Activated CD8-positive, alpha-beta memory T cell treated with anti-CD3 and anti-CD28 coated beads, Interleukin-2, amount 10 ng/mL, durations not matched to agents 7 days and 5 days (primary cell): ENCODE data around the gene TANC1. TPM values are rescaled to one million over a fixed set of nuclear protein-coding genes. Genes with fewer than 3 reads are reported as not detected.

Source experiments
- ATAC-seq: fragments of 150-1000 bp; cut with Tn5 transposase; one replicate; pipeline ENCODE4 v1.10.0; 2021; ENCODE audit warnings: moderate library complexity
- CTCF ChIA-PET: fragments of 350-600 bp; sonication (Branson Sonifier 250); formaldehyde crosslinking; loops from one replicate; lab custom pipeline; 2021; ENCODE audit warnings: antibody characterized with exemption; lab: Charles Lee
- DNase-seq: peaks from one replicate; pipeline ENCODE4 v3.0.0-alpha.2; 2020
- H3K27ac Mint-ChIP-seq: one replicate; pipeline ENCODE4 v1.8.0; 2021; ENCODE audit warnings: mild to moderate bottlenecking, mixed read lengths
- H3K27me3 Mint-ChIP-seq: one replicate; pipeline ENCODE4 v1.8.0; 2021; ENCODE audit warnings: mixed read lengths
- H3K36me3 Mint-ChIP-seq: one replicate; pipeline ENCODE4 v1.8.0; 2021; ENCODE audit warnings: mild to moderate bottlenecking, mixed read lengths
- H3K4me1 Mint-ChIP-seq: one replicate; pipeline ENCODE4 v1.8.0; 2021; ENCODE audit warnings: mixed read lengths
- H3K4me3 Mint-ChIP-seq: one replicate; pipeline ENCODE4 v1.8.0; 2021; ENCODE audit warnings: mild to moderate bottlenecking, moderate library complexity, mixed read lengths
- H3K9me3 Mint-ChIP-seq: one replicate; pipeline ENCODE4 v1.8.0; 2022; ENCODE audit warnings: low read depth, mixed read lengths
- total RNA-seq, 2 experiments: library from RNA; stranded (reverse); gene quantifications; one replicate each; pipeline ENCODE4 v1.2.3, GENCODE V29; 2021

Gene TANC1
- total RNA-seq, 2 experiments from 2014 or later: 0.16 to 0.20 TPM

GRCh38 chr2:159010340-159010739, 41.9 kb downstream of the TANC1 start:
- Mint-ChIP-seq H3K4me1 (peaks cover 4% of the 10 kb centered on the region), H3K4me3 (no peak overlapping the region), H3K9me3 (no peaks in the 10 kb centered on the region), H3K27ac (no peak overlapping the region), H3K27me3 (peaks cover 14% of the 10 kb centered on the region), H3K36me3 (no peaks in the 10 kb centered on the region)
- ATAC-seq (no peak), DNase-seq (no peak)
- CTCF ChIA-PET: no interaction called here

- Mint-ChIP-seq H3K4me1 (peaks cover 4% of the 10 kb centered on the region), H3K36me3 (no peaks in the 10 kb centered on the region), H3K27ac (no peak overlapping the region), H3K9me3 (peaks cover 4% of the 10 kb centered on the region), H3K27me3 (peaks cover 14% of the 10 kb centered on the region), H3K4me3 (no peak overlapping the region)
- CTCF ChIA-PET: no interaction called here
- no peak for ATAC-seq
- DNase-seq: no peak
Observed at GRCh38 chr2:159010963-159011362, 42.5 kb downstream of the TANC1 start.

DNA sequence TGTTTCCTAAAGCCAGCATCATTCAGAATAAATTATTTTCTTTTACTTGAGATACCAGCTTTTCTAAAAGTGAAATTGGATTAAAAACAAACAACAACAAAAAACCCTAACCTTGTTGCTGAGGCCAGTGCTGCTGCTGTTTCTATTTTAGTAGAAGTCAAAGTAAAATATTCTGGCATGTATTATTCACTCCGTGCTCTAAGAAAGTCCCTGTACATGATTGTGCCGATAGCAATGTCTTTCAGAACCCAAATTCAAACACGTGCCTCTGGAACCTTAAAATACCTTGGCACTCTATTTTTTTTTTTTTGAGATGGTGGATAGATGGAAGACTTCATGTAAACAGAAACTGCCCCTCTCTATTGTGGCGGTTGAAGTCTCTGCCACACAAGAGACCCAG, 43.7 kb downstream of the TANC1 start:
- no peak for ATAC-seq

DNA sequence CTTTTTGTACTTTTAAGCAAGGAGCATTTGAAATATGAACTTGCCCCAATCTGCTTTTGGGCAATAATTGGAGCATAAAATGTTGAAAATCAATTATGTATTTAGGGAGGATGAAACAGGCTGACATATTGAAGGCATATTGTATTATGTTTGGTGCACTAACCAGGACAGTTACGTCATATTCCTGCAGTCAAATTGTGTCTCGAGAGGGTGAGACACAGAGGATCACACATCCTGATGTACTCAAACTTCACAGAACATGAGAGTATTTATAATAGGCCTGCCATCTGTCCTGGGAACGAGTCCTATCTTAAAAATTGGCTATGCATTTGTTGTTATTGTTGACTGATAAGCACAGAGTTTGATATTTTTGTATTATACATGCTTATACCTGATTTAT, 44.7 kb downstream of the TANC1 start:
- ATAC-seq: no peak
- H3K36me3 Mint-ChIP-seq: no peaks in the 10 kb centered on the region
- H3K27me3 Mint-ChIP-seq: peaks cover 14% of the 10 kb centered on the region
- CTCF ChIA-PET: no interaction called here
- no peak overlapping the region for H3K4me3 Mint-ChIP-seq
- DNase-seq: no peak
- peaks cover 4% of the 10 kb centered on the region for H3K4me1 Mint-ChIP-seq
- no peak overlapping the region for H3K27ac Mint-ChIP-seq
- H3K9me3 Mint-ChIP-seq: peaks cover 10% of the 10 kb centered on the region

More for the DNA sequence above, 43.7 kb downstream of the TANC1 start:
- H3K27ac Mint-ChIP-seq: no peak overlapping the region
- CTCF ChIA-PET: no interaction called here
- peaks cover 4% of the 10 kb centered on the region for H3K4me1 Mint-ChIP-seq
- H3K27me3 Mint-ChIP-seq: peaks cover 14% of the 10 kb centered on the region
- peaks cover 10% of the 10 kb centered on the region for H3K9me3 Mint-ChIP-seq
- no peaks in the 10 kb centered on the region for H3K36me3 Mint-ChIP-seq
- DNase-seq: no peak
- H3K4me3 Mint-ChIP-seq: no peak overlapping the region

DNA sequence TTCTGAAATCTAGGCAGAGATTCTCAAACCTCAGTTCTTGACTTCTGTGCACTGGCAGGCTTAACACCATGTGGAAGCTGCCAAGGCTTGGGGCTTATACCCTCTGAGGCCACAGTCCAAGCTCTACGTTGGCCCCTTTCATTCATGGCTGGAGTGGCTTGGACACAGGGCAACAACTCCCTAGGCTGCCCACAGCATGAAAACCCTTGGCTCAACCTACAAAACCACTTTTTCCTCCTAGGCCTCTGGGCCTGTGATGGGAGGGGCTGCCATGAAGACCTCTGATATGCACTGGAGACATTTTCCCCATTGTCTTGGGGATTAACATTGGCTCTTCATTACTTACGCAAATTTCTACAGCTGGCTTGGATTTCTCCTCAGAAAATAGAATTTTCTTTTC, 46.7 kb downstream of the TANC1 start:
- peaks cover 10% of the 10 kb centered on the region for H3K9me3 Mint-ChIP-seq
- H3K4me3 Mint-ChIP-seq: no peak overlapping the region
- CTCF ChIA-PET: no interaction called here
- H3K27ac Mint-ChIP-seq: no peak overlapping the region
- ATAC-seq (no peak), DNase-seq (no peak)
- H3K4me1 Mint-ChIP-seq: peaks cover 3% of the 10 kb centered on the region
- peaks cover 7% of the 10 kb centered on the region for H3K27me3 Mint-ChIP-seq
- H3K36me3 Mint-ChIP-seq: no peaks in the 10 kb centered on the region

DNA sequence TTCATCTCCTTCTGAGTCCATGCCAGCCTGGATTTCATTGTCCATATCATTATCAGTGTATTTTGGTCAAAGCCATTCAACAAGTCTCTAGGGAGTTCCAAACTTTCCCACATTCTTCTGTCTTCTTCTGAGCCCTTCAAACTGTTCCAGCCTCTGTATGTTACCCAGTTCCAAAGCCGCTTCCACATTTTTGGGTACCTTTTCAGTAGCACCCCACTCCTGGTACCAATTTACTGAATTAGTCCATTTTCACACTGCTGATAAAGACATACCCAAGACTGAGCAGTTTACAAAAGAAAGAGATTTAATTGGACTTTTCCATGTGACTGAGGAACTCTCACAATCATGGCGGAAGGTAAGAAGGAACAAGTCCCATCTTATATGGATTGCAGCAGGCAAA, 47.4 kb downstream of the TANC1 start:
- CTCF ChIA-PET: no interaction called here
- DNase-seq: no peak
- Mint-ChIP-seq H3K4me3 (no peak overlapping the region), H3K27me3 (peaks cover 5% of the 10 kb centered on the region), H3K4me1 (no peaks in the 10 kb centered on the region), H3K36me3 (no peaks in the 10 kb centered on the region), H3K9me3 (peaks cover 10% of the 10 kb centered on the region), H3K27ac (no peak overlapping the region)
- no peak for ATAC-seq

- Mint-ChIP-seq H3K27me3 (peaks cover 4% of the 10 kb centered on the region), H3K27ac (no peak overlapping the region), H3K9me3 (peaks cover 10% of the 10 kb centered on the region), H3K4me3 (no peak overlapping the region), H3K36me3 (no peaks in the 10 kb centered on the region), H3K4me1 (no peaks in the 10 kb centered on the region)
- DNase-seq: no peak
- CTCF ChIA-PET: no interaction called here
- no peak for ATAC-seq
Observed at GRCh38 chr2:159017837-159018236, 49.4 kb downstream of the TANC1 start.

DNA sequence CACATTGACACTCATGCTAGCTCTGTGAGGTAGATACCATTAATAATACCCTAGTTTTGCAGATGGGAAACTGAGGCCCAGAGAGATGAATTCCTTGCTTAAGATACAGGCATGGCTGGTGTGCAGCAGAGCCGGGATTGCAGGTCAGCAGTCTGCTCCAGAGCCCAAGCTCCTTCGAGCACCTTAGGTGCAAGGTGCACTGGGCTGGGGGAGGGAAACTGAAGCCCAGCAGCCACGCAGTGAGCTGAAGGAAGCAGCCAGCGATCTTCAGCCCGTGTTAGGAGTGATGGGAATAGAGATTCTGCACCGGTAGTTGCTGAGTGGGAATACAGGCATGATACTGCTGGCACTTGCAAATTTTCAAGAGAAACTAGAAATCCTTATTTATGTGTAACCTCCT, 50.6 kb downstream of the TANC1 start:
- CTCF ChIA-PET: no interaction called here
- Mint-ChIP-seq H3K9me3 (peaks cover 10% of the 10 kb centered on the region), H3K36me3 (no peaks in the 10 kb centered on the region), H3K4me1 (no peaks in the 10 kb centered on the region), H3K27ac (no peak overlapping the region), H3K4me3 (no peak overlapping the region), H3K27me3 (peaks cover 4% of the 10 kb centered on the region)
- DNase-seq (no peak), ATAC-seq (no peak)

DNA sequence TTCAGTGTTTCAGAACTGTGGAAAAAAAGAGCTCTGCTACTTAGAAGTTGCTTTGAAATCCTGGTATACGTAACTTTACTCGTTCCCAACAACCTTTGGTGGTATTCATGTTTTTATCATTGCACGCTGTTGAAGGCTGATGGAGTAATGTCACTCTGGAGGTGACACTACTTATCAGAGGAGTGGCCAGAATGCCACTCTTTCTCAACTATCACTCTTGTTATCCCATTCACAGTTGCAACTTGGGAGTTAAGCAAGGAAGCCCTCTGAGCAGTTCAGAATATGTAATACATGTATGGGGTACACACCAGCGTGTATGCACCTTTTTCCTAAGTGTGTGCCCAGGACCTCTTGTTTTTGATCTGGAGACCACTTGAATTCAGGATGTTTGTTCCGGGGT, 53.6 kb downstream of the TANC1 start:
- DNase-seq (no peak), ATAC-seq (no peak)
- Mint-ChIP-seq H3K4me1 (no peaks in the 10 kb centered on the region), H3K27ac (no peak overlapping the region), H3K4me3 (no peak overlapping the region), H3K27me3 (peaks cover 4% of the 10 kb centered on the region), H3K36me3 (no peaks in the 10 kb centered on the region), H3K9me3 (no peaks in the 10 kb centered on the region)
- CTCF ChIA-PET: no interaction called here

DNA sequence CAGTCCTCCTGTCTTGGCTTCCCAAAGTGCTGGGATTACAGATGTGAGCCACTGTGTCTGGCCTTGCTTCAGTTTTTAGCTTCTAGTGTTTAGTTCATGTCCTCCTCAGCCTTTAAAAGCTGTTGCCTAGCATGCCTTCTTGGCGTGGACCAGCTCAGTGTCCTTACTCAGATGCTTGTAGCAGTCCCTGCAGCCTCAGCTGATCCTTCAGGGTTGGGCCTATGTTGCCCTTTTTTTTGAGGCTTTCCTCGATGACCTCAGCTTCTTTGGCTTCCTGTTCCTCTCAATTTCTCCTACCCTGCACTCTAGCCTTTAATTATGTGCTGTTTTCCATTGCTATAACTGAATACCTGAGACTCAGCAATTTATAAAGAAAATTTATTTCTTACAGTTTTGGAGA, 57.7 kb downstream of the TANC1 start:
- H3K27me3 Mint-ChIP-seq: peaks cover 4% of the 10 kb centered on the region
- CTCF ChIA-PET: no interaction called here
- no peaks in the 10 kb centered on the region for H3K4me1 Mint-ChIP-seq
- no peak for DNase-seq
- no peaks in the 10 kb centered on the region for H3K36me3 Mint-ChIP-seq
- H3K4me3 Mint-ChIP-seq: no peak overlapping the region
- no peak for ATAC-seq
- no peaks in the 10 kb centered on the region for H3K9me3 Mint-ChIP-seq
- no peak overlapping the region for H3K27ac Mint-ChIP-seq

GRCh38 chr2:159028776-159029175, 60.3 kb downstream of the TANC1 start:
- no peaks in the 10 kb centered on the region for H3K4me1 Mint-ChIP-seq
- H3K9me3 Mint-ChIP-seq: no peaks in the 10 kb centered on the region
- ATAC-seq (no peak), DNase-seq (no peak)
- no peaks in the 10 kb centered on the region for H3K36me3 Mint-ChIP-seq
- CTCF ChIA-PET: no interaction called here
- no peak overlapping the region for H3K4me3 Mint-ChIP-seq
- H3K27ac Mint-ChIP-seq: no peak overlapping the region
- peaks cover 8% of the 10 kb centered on the region for H3K27me3 Mint-ChIP-seq

- Mint-ChIP-seq H3K4me3 (no peak overlapping the region), H3K27me3 (peaks cover 8% of the 10 kb centered on the region), H3K36me3 (no peaks in the 10 kb centered on the region), H3K9me3 (no peaks in the 10 kb centered on the region), H3K4me1 (no peaks in the 10 kb centered on the region), H3K27ac (no peak overlapping the region)
- ATAC-seq (no peak), DNase-seq (no peak)
- CTCF ChIA-PET: no interaction called here
Observed at GRCh38 chr2:159029936-159030335, 61.5 kb downstream of the TANC1 start.

GRCh38 chr2:159030674-159031380, 62.4 kb downstream of the TANC1 start:
- DNase-seq: no peak
- Mint-ChIP-seq H3K27me3 (peaks cover 8% of the 10 kb centered on the region), H3K27ac (no peak overlapping the region), H3K36me3 (no peaks in the 10 kb centered on the region), H3K4me1 (no peaks in the 10 kb centered on the region), H3K9me3 (no peaks in the 10 kb centered on the region), H3K4me3 (no peak overlapping the region)
- CTCF ChIA-PET: no interaction called here
- ATAC-seq: no peak

DNA sequence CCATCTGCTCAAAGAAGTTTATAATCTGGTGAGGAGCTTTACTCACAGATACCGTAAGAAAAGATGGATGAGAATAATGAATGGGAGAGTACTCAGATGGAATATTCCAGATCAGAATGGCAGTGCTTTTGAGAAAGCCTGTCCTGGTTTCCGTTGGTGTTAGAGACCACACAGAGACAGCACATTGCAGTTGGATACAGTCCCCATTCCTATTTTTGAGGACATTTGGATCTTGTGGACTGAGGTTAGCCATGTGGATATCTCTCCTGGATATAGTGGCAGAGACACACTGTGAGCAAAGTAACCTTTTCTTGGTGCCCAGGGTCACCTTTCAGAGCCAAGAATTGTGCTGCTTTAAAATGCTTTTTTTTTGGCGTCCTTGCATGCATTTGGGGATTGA, 63.7 kb downstream of the TANC1 start:
- Mint-ChIP-seq H3K4me1 (no peaks in the 10 kb centered on the region), H3K4me3 (no peak overlapping the region), H3K27me3 (peaks cover 8% of the 10 kb centered on the region), H3K27ac (no peak overlapping the region), H3K9me3 (no peaks in the 10 kb centered on the region), H3K36me3 (no peaks in the 10 kb centered on the region)
- no peak for ATAC-seq
- CTCF ChIA-PET: no interaction called here
- DNase-seq: no peak

- ATAC-seq (no peak), DNase-seq (no peak)
- CTCF ChIA-PET: no interaction called here
- no peaks in the 10 kb centered on the region for H3K9me3 Mint-ChIP-seq
- no peaks in the 10 kb centered on the region for H3K4me1 Mint-ChIP-seq
- H3K4me3 Mint-ChIP-seq: no peak overlapping the region
- peaks cover 4% of the 10 kb centered on the region for H3K27me3 Mint-ChIP-seq
- no peak overlapping the region for H3K27ac Mint-ChIP-seq
- no peaks in the 10 kb centered on the region for H3K36me3 Mint-ChIP-seq
Observed at GRCh38 chr2:159032580-159032979, 64.1 kb downstream of the TANC1 start.
